ENCODE measurements around the gene ATP2B3. TPM values are rescaled to one million over a fixed set of nuclear protein-coding genes. Genes with fewer than 3 reads are reported as not detected.

The ATP2B3 gene
- total and polyA plus RNA-seq, 2 donors (not counting 3 experiments of a cell fraction or from before 2014, with no cell fraction given) = 0.01 to 0.07 TPM

GRCh38 chrX:153620576-153620975, 103.1 kb downstream of the ATP2B3 start:
- POLR2A ChIA-PET = no interaction called here
- Histone ChIP-seq H4K20me1 (replicated peaks; ENCODE audit: control insufficient read depth, extremely low read depth, insufficient read depth, low read length) (no peaks in the 10 kb centered on the region), H3K9me3 (replicated peaks; ENCODE audit: control insufficient read depth, insufficient read depth, low read length) (no peaks in the 10 kb centered on the region), H3K9me1 (replicated peaks; ENCODE audit: control insufficient read depth, extremely low read depth, insufficient read depth, low read length) (no peaks in the 10 kb centered on the region), H3K36me3 (ENCODE audit: control insufficient read depth in 2 of 2, extremely low read depth in 1 of 2, insufficient read depth in 2 of 2, low read length in 2 of 2) (no peaks in the 10 kb centered on the region), H3K9ac (replicated peaks; ENCODE audit: extremely low read depth, insufficient read depth, low read length) (no peak overlapping the region), H3K27me3 (ENCODE audit: control insufficient read depth in 2 of 2, insufficient read depth in 2 of 2, low read length in 2 of 2) (peaks cover 3 to 5% of the 10 kb centered on the region in 2 experiments), H3K79me2 (ENCODE audit: control insufficient read depth, insufficient read depth, low read length) (no peaks in the 10 kb centered on the region), H2AFZ (ENCODE audit: low read depth, low read length) (no peak overlapping the region), H3K27ac (ENCODE audit: insufficient read depth, low read depth, low read length) (no peak overlapping the region), H3K4me2 (ENCODE audit: insufficient read depth, low read length) (no peak overlapping the region), H3K4me1 (ENCODE audit: control insufficient read depth, extremely low read depth, insufficient read depth, low read length) (no peaks in the 10 kb centered on the region), H3K4me3 (replicated peaks in 1 of 3; ENCODE audit: insufficient read depth in 1 of 3, low read depth in 1 of 3, low read length in 3 of 3) (no peak overlapping the region)
- intact Hi-C loops (cut with micrococcal nuclease) (no loop called here), dilution Hi-C loops (cut with MboI; ENCODE audit: extremely low pct_ligation_motif_present, low sequenced_read_pairs) (no loop called here)
- BruUV-seq (replicated peaks) = no TSS peak
- TF ChIP-seq POLR2AphosphoS5 (IDR thresholded peaks at IDR 0.05; ENCODE audit: insufficient read depth, low read depth, low read length) = no peak
- TF ChIP-seq, protein P1, sequence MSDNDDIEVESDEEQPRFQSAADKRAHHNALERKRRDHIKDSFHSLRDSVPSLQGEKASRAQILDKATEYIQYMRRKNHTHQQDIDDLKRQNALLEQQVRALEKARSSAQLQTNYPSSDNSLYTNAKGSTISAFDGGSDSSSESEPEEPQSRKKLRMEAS (IDR thresholded peaks at IDR 0.05; ENCODE audit: insufficient read depth, insufficient read length) = no peak
- TF ChIP-seq POLR2A (IDR thresholded peaks at IDR 0.05; ENCODE audit: low read depth, low read length) = no peak
- no peak for TF ChIP-seq MYC (IDR thresholded peaks at IDR 0.05; ENCODE audit: low read depth, low read length)
- TF ChIP-seq EZH2 (IDR thresholded peaks at IDR 0.05; ENCODE audit: borderline replicate concordance, low read depth, low read length, severe bottlenecking) = no peak
- TF ChIP-seq CTCF (IDR thresholded peaks at IDR 0.05; ENCODE audit: extremely low read depth in 1 of 2, insufficient read depth in 1 of 2, low read depth in 1 of 2, low read length in 2 of 2) = no peak
- no peak for TF ChIP-seq JUN (IDR thresholded peaks at IDR 0.05; ENCODE audit: borderline replicate concordance, insufficient read depth, insufficient read length, low read depth)
- TF ChIP-seq GATA2 (IDR thresholded peaks at IDR 0.05; ENCODE audit: insufficient read depth, insufficient read length, low read depth, low read length) = no peak
- TF ChIP-seq FOS (IDR thresholded peaks at IDR 0.05; ENCODE audit: borderline replicate concordance, insufficient read depth, low read length) = no peak
- FAIRE-seq = peak; percentile 15
- no peak for DNase-seq (ENCODE audit: low read depth, low spot score)
- CTCF ChIA-PET = interaction anchor here (0.5 to 2.0 kb wide), 2 partner anchors 42 to 47 kb away, joined by 5 read pairs; no protein-coding TSS in a partner anchor
